Endothelial cell of umbilical vein (primary cell): ENCODE results near the gene EML2. TPM values are rescaled to one million over a fixed set of nuclear protein-coding genes. Genes with fewer than 3 reads are reported as not detected.

Experiments
- BruUV-seq: library from RNA; stranded (reverse); fragments of 400-500 nt; replicated peaks from 2 replicates; lab custom pipeline; 2021; lab: Mats Ljungman, UMichigan
- CTCF ChIA-PET: fragments of 300-600, 350-600 bp; sonication (Branson Sonifier 250); formaldehyde crosslinking; loops from one replicate; lab custom pipeline; 2021; ENCODE audit warnings: antibody characterized with exemption, inconsistent platforms; lab: Charles Lee
- POLR2A ChIA-PET: fragments of 300-600, 350-600 bp; sonication (Branson Sonifier 250); formaldehyde crosslinking; loops from one replicate; lab custom pipeline; 2021; ENCODE audit warnings: antibody characterized with exemption, inconsistent platforms; lab: Charles Lee
- DNase-seq: peaks from one replicate; pipeline ENCODE4 v3.0.0-alpha.2; 2011; ENCODE audit warnings: low read depth, low spot score
- FAIRE-seq: peaks from 2 replicates; lab custom pipeline; 2011; peaks lifted over from hg19 to GRCh38; lab: Jason Lieb, UNC
- H2AFZ ChIP-seq: 2 replicates; pipeline ENCODE4 v1.6.0; 2012; ENCODE audit warnings: low read depth, low read length, control low read depth, inconsistent platforms
- H3K27ac ChIP-seq: 2 replicates; pipeline ENCODE4 v1.5.1; 2011; ENCODE audit warnings: low read depth, mild to moderate bottlenecking, control low read depth, low read length, moderate library complexity; ENCODE audit not compliant: insufficient read depth
- H3K27me3 ChIP-seq, 2 experiments: 2 replicates each; pipeline versions ENCODE4 v1.6.0 to v1.6.1; 2011; ENCODE audit warnings: low read length in 2 of 2, mixed read lengths in 1 of 2; ENCODE audit not compliant: control insufficient read depth in 2 of 2, insufficient read depth in 2 of 2
- H3K36me3 ChIP-seq, 2 experiments: 2 replicates in 1 of 2; 3 replicates in 1 of 2; pipeline ENCODE4 v1.5.1; 2011; ENCODE audit warnings: low read length in 2 of 2, mild to moderate bottlenecking in 1 of 2, moderate library complexity in 1 of 2; ENCODE audit not compliant: control insufficient read depth in 2 of 2, insufficient read depth in 2 of 2; ENCODE audit errors: extremely low read depth in 1 of 2
- H3K4me1 ChIP-seq: 3 replicates; pipeline ENCODE4 v1.5.1; 2011; ENCODE audit warnings: mild to moderate bottlenecking, low read length; ENCODE audit not compliant: control insufficient read depth, insufficient read depth; ENCODE audit errors: extremely low read depth
- H3K4me2 ChIP-seq: 2 replicates; pipeline ENCODE4 v1.6.1; 2011; ENCODE audit warnings: low read length, control low read depth, mixed read lengths; ENCODE audit not compliant: insufficient read depth
- H3K4me3 ChIP-seq, 3 experiments: fragments of 200-600 bp in 1 of 3; sonication (generic), shearing (Covaris generic) in 1 of 3; replicated peaks in 1 of 3; 2 replicates each; pipeline ENCODE4 v1.5.1; 2011 to 2016; ENCODE audit warnings: control low read depth in 3 of 3, low read length in 3 of 3, mild to moderate bottlenecking in 2 of 3, inconsistent platforms in 1 of 3, low read depth in 1 of 3, moderate library complexity in 1 of 3; ENCODE audit not compliant: insufficient read depth in 1 of 3
- H3K79me2 ChIP-seq: 2 replicates; pipeline ENCODE4 v1.6.0; 2012; ENCODE audit warnings: low read length, inconsistent platforms; ENCODE audit not compliant: control insufficient read depth, insufficient read depth
- H3K9ac ChIP-seq: replicated peaks from 2 replicates; pipeline ENCODE3; 2011; ENCODE audit warnings: low read length, control low read depth; ENCODE audit not compliant: insufficient read depth; ENCODE audit errors: extremely low read depth
- H3K9me1 ChIP-seq: replicated peaks from 3 replicates; pipeline ENCODE4 v1.6.0; 2011; ENCODE audit warnings: mild to moderate bottlenecking, low read length; ENCODE audit not compliant: control insufficient read depth, insufficient read depth; ENCODE audit errors: extremely low read depth
- H3K9me3 ChIP-seq: replicated peaks from 2 replicates; pipeline ENCODE4 v1.5.1; 2012; ENCODE audit warnings: low read length, inconsistent platforms; ENCODE audit not compliant: control insufficient read depth, insufficient read depth
- H4K20me1 ChIP-seq: replicated peaks from 2 replicates; pipeline ENCODE3; 2011; ENCODE audit warnings: mild to moderate bottlenecking, low read length; ENCODE audit not compliant: control insufficient read depth, insufficient read depth; ENCODE audit errors: extremely low read depth
- EZH2 ChIP-seq: IDR thresholded peaks from 2 replicates; pipeline ENCODE4 v1.6.1; 2012; ENCODE audit warnings: borderline replicate concordance, low read depth, mild to moderate bottlenecking, moderate library complexity, low read length, inconsistent platforms; ENCODE audit not compliant: severe bottlenecking
- FOS ChIP-seq: IDR thresholded peaks from 2 replicates; pipeline ENCODE4 v1.6.1; 2011; ENCODE audit warnings: mild to moderate bottlenecking, low read length, moderate library complexity, borderline replicate concordance; ENCODE audit not compliant: insufficient read depth
- GATA2 ChIP-seq: IDR thresholded peaks from 2 replicates; pipeline ENCODE4 v1.7.0; 2011; ENCODE audit warnings: low read depth, mild to moderate bottlenecking, moderate library complexity, mixed read lengths, low read length; ENCODE audit not compliant: insufficient read length, insufficient read depth
- JUN ChIP-seq: IDR thresholded peaks from 2 replicates; pipeline ENCODE4 v1.6.1; 2011; ENCODE audit warnings: borderline replicate concordance, low read depth; ENCODE audit not compliant: insufficient read length, insufficient read depth
- MAX ChIP-seq: IDR thresholded peaks from 2 replicates; pipeline ENCODE4 v1.6.1; 2011; ENCODE audit not compliant: insufficient read depth, insufficient read length
- MYC ChIP-seq: IDR thresholded peaks from one replicate; pipeline ENCODE4 v1.6.1; 2011; ENCODE audit warnings: mild to moderate bottlenecking, low read depth, low read length
- POLR2A ChIP-seq: IDR thresholded peaks from 2 replicates; pipeline ENCODE4 v1.6.1; 2012; ENCODE audit warnings: low read depth, mild to moderate bottlenecking, control low read depth, low read length
- POLR2AphosphoS5 ChIP-seq: IDR thresholded peaks from 2 replicates; pipeline ENCODE4 v1.6.1; 2012; ENCODE audit warnings: low read depth, mild to moderate bottlenecking, control low read depth, low read length, moderate library complexity; ENCODE audit not compliant: insufficient read depth
- dilution Hi-C: fragments of 300-500 bp; cut with MboI; formaldehyde crosslinking; loops from one replicate; pipeline ENCODE4 v1.15.0; 2019; ENCODE audit warnings: low sequenced_read_pairs; ENCODE audit not compliant: extremely low pct_ligation_motif_present
- intact Hi-C: fragments of 100-400 bp; cut with micrococcal nuclease; formaldehyde crosslinking; loops from one replicate; pipeline ENCODE4 v1.10.0; 2022
- polyA plus RNA-seq, 4 experiments: library from polyadenylated mRNA; depleted of rRNA in 3 of 4; stranded (reverse) in 3 of 4; unstranded in 1 of 4; fragments of >200 nt; gene quantifications; 2 replicates each; pipeline versions ENCODE4 v1.2.1 to v1.2.3, GENCODE V29; 2011 to 2012; ENCODE audit warnings: missing spikeins in 1 of 4
- total RNA-seq: library from RNA; stranded (reverse); gene quantifications from 2 replicates; pipeline ENCODE4 v1.2.3, GENCODE V29; 2021
- TF ChIP-seq, protein P1 (sequence below), 2 donors: IDR thresholded peaks; 1 replicate in 1 of 2; 2 replicates in 1 of 2; pipeline ENCODE4 v1.5.1; 2011; ENCODE audit warnings: low read length in 2 of 2, mild to moderate bottlenecking in 2 of 2, moderate library complexity in 2 of 2, control low read depth in 1 of 2, inconsistent platforms in 1 of 2, low read depth in 1 of 2; ENCODE audit not compliant: insufficient read depth in 1 of 2; ENCODE audit errors: extremely low read depth in 1 of 2

The EML2 gene
- total and polyA plus RNA-seq, 2 donors (not counting 3 experiments of a cell fraction or from before 2014, with no cell fraction given) = 23.3 to 28.9 TPM

GRCh38 chr19:45607071-45608029, 31.8 kb downstream of the EML2 start:
- Histone ChIP-seq H4K20me1 (no peaks in the 10 kb centered on the region), H3K4me1 (peaks cover 9% of the 10 kb centered on the region), H3K79me2 (no peaks in the 10 kb centered on the region), H3K9ac (peak overlapping the region; percentile 39), H3K27me3 (no peaks in the 10 kb centered on the region), H3K36me3 (no peaks in the 10 kb centered on the region), H3K4me3 (peak overlapping the region in 2 of 3 experiments; percentile 5 to 23), H3K4me2 (peak overlapping the region; percentile 44), H3K9me3 (no peaks in the 10 kb centered on the region), H3K9me1 (no peaks in the 10 kb centered on the region), H2AFZ (peak overlapping the region; percentile 95), H3K27ac (peak overlapping the region; percentile 64)
- DNase-seq (peak; percentile 84), FAIRE-seq (peak; percentile 94)
- intact Hi-C loops = loop anchor here (1.0 kb wide), 1 partner anchor 35 kb away; no protein-coding TSS in a partner anchor
- TF ChIP-seq POLR2AphosphoS5 (peak; percentile 41), GATA2 (no peak), MYC (no peak), JUN (no peak), EZH2 (no peak), POLR2A (peak; percentile 38), MAX (peak; percentile 91), FOS (no peak)
- TF ChIP-seq, protein P1, sequence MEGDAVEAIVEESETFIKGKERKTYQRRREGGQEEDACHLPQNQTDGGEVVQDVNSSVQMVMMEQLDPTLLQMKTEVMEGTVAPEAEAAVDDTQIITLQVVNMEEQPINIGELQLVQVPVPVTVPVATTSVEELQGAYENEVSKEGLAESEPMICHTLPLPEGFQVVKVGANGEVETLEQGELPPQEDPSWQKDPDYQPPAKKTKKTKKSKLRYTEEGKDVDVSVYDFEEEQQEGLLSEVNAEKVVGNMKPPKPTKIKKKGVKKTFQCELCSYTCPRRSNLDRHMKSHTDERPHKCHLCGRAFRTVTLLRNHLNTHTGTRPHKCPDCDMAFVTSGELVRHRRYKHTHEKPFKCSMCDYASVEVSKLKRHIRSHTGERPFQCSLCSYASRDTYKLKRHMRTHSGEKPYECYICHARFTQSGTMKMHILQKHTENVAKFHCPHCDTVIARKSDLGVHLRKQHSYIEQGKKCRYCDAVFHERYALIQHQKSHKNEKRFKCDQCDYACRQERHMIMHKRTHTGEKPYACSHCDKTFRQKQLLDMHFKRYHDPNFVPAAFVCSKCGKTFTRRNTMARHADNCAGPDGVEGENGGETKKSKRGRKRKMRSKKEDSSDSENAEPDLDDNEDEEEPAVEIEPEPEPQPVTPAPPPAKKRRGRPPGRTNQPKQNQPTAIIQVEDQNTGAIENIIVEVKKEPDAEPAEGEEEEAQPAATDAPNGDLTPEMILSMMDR (IDR thresholded peaks at IDR 0.05; ENCODE audit: extremely low read depth in 1 of 2, insufficient read depth in 1 of 2, low read depth in 1 of 2, low read length in 2 of 2) = peak; percentile 89 to 90
- CTCF ChIA-PET = interaction anchor here (0.8 to 6.6 kb wide), 8 partner anchors 9 to 92 kb away, joined by 3 to 81 read pairs (median 4); no protein-coding TSS in a partner anchor
- dilution Hi-C loops = no loop called here
- POLR2A ChIA-PET = no interaction called here
- BruUV-seq = no TSS peak
